ACHN (cell line): ENCODE measurements around the gene UROD.
"Not testable (repeated sequence)": the region's sequence is repeated elsewhere in the genome, so short reads cannot be mapped to it uniquely, and the experiment has no call there.

Source experiments
- DNase-seq: peaks from one replicate; pipeline ENCODE4 v3.0.0-alpha.2; 2015
- in situ Hi-C: cut with HindIII; loops from 2 replicates; pipeline ENCODE4 v1.10.0; 2017; ENCODE audit warnings: low sequenced_read_pairs, low pct_ligation_motif_present, low pct_unique_long_range_greater_than_20kb

Gene UROD

DNA sequence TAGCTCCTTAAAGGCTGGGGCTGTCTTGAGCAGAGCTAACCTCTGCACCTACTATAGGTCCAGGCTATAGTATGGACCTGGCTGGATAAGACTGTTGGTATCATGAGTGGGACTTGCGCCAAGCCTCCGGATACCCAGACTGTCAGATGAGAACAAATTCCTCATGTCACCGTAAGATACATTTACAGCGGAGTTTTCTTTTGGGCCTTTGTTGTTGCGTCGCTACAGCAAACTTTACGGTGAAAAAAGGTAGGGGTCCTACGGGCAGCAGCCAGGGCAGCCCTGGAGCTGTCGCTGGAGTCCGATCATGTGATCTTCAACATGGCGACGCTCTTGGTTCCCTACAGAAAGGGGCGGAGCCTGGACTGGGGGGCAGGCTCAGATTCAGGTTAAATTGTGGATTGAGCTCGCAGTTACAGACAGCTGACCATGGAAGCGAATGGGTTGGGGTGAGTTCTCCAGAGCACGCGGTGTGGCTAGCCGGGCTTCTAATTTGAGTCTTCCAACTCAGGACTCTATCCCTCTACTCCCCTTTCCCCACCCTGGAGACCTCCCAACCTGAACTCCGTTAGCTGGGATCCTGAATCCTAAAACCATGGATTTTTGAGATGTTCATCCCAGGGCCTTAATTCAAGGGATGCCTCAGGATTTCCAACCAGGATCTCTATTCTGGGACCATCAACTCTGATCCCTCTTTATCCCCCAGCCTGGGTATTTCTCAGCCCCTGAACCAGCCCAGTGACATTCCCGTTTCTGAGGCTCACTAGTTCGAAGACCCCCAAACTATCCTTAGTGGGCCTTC lies at the start of gene UROD:
Gene UROD, plus strand, starts transcription at position 418 of the 802 bp plus-strand sequence. Its CDS starts 12 bp downstream, at position 430.
- peak; percentile 94 for DNase-seq
- in situ Hi-C loops: no loop called here

DNA sequence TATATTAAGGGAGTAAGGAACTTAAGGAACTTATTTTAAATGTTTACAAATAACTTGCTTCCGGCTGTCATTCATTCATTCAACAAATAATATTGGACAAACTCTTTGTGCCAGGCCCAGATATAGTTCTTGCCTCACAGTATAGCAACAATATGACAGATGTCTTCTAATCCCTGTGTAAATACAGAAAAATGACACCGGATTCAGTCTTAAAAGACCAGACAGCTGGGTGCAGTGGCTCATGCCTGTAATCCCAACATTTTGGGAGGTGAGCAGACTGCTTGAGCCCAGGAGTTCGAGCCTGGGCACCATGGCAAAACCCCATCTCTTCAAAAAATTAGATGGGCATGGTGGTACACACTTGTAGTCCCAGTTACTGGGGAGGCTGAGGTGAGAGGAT lies 49.3 kb upstream of the UROD start:
- no peak for DNase-seq
- in situ Hi-C loops: no loop called here

DNA sequence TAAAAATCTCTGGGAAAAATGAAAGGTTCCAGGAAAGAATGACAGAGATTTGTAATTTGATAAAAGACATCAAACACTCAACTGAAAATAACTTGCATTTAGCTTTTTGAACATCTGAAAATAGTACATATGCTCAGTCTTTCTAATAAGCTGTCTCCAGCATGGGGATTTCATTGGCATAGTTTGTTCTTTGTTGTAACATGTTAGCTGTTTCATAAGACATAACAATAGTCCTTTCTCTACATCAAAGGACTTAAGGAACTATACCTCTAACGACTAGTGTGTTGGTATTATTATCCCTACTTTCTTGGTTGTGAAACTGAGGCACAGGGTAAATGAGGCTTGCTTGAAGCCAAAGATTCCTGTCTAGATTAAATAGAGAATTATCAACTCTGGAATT lies 47.7 kb upstream of the UROD start:
- in situ Hi-C loops: no loop called here
- DNase-seq: no peak

DNA sequence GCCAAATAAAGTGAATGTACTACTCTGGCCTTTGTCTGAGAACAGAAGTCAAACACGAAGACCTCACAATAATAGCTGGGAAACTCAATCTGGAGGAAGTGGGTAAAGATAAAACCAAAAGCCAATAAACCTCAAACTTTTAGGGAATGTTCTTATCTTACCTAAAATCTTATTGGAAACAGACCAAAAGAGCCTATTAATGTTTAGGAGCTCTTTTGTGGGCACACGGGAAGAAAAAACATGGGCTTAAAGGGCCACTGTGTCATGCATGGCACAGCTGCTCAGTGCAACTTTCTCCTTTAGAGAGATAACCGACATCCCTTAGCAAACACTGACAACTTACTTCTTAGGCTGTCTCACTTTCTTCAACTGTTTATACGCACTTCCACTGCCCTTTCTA lies 41.7 kb upstream of the UROD start:
- in situ Hi-C loops: no loop called here
- DNase-seq: no peak

DNA sequence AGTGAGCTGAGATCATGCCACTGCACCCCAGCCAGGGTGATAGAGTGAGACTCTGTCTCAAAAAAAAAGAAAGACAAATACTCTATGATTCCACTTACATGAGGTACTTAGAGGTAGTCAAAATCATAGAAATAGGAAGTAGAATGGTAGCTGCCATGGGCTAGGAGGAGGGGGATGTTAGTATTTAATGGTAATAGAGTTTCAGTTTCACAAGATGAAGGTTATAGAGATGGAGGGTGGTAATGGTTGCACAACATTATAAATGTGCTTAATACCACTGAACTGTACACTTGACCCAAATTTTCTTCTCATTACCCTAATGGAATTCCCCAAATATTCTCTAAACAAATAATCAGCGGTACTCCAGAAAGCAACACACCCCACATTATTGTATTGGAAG lies 38.4 kb upstream of the UROD start:
- DNase-seq: no peak
- in situ Hi-C loops: no loop called here

DNA sequence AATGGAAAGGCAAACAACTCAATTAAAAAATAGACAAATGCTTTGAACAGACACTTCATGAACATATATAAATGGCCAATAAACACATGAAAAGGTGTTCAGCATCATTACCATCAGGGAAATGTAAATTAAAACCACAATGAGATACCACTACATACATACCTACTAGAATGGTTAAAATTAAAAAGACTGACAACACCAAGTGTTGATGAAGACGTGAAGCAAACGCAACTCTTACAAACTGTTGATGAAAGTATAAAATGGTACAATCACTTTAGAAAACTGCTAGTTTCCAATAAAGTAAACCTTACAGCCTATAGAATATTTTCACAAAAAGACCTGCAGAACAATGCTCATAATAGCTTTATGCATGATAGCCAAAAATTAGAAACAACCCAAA lies 35.8 kb upstream of the UROD start:
- in situ Hi-C loops: no loop called here
- DNase-seq: no peak

DNA sequence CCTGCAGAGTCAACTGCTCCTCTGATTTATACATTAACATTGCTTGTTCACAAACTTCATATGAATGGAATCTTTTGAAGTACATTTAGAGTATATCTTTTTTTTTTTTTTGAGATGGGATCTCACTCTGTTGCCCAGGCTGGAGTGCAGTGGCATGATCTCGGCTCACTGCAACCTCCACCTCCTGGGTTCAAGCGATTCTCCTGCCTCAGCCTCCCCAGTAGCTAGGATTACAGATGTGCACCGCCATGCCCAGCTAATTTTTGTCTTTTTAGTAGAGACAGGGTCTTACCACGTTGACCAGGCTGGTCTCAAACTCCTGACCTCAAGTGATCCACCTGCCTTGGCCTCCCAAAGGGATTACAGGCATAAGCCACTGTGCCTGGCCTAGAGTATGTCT lies 34.7 kb upstream of the UROD start:
- in situ Hi-C loops, DNase-seq: not testable (repeated sequence)

DNA sequence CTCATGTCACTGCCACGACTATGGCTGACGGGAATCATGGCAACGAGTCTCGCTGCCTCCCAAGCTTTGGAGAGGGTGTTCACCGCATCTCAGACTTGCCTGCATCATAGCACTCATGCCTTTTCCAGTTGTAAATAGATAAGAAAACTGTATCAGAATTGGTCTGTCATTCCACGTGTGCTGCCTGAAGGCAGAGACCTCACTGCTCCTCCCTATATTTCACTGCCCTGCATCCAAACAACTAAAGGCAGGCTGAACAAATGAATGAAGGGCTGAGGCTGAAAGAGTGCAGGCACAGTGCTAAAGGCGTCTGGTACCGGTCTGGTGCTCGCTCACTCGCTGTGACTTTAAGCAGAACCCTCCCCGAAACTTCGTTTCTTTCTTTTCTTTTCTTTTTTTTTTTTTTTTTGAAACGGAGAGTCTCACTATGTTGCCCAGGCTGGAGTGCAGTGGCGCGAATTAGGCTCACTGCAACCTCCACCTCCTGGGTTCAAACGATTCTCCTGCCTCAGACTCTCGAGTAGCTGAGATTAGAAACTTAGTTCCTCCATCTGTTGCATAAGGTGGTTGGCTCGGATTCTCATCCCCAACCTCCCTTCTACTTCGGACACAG lies 26.2 kb upstream of the UROD start:
- in situ Hi-C loops: no loop called here
- no peak for DNase-seq

DNA sequence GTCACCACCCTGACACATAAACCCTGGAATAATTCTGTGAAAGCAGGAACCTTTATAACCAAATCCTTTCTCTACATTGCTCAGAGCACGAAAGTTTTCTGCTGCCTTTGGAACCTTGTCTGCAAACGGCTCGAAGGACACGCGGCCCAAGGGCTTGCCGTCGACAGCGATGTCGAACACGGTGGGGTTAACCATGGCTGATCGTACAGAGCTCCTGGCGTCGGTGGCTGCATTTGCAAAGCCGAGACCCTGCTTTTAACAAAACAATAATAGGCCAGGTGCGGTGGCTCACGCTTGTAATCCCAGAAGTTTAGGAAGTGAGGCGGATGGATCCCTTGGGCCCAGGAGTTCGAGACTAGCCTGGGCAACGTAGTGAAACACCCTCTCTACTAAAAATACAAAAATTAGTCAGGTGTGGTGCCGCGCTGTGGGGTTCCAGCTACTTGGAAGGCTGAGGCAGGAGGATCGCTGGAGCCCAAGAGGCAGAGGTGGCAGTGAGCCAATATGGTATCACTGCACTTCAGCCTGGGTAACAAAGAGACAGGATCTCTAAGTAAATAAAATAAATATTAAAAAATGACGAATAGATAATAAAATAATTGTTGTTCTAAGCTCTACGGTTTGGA lies 23.4 kb upstream of the UROD start:
- in situ Hi-C loops: no loop called here
- no peak for DNase-seq

DNA sequence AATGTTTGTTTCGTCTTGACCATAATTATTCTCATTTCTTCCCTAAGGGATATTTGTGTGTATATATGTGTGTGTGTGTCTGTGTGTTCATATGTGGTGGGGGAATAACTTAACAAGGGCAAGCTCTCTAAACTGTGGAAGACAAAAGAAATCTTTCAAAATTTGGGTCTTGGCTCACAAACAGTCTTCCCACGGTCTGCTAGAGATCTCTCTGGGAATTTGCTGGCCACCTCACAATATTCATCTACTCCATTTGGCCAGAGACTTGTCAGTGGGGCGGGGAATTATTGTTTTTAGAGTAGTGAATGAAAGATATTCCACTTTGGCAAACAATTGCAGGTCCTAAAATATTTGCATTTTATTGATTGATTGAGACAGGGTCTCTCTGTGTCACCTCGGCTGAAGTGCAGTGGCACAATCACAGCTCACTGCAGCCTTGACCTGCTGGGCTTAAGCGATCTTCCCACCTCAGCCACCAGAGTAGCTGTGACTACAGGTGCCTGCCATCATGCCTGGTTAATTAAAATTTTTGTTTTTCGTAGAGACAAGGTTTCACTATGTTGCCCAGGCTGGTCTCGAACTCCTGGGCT lies 17.6 kb upstream of the UROD start:
- no peak for DNase-seq
- in situ Hi-C loops: no loop called here

DNA sequence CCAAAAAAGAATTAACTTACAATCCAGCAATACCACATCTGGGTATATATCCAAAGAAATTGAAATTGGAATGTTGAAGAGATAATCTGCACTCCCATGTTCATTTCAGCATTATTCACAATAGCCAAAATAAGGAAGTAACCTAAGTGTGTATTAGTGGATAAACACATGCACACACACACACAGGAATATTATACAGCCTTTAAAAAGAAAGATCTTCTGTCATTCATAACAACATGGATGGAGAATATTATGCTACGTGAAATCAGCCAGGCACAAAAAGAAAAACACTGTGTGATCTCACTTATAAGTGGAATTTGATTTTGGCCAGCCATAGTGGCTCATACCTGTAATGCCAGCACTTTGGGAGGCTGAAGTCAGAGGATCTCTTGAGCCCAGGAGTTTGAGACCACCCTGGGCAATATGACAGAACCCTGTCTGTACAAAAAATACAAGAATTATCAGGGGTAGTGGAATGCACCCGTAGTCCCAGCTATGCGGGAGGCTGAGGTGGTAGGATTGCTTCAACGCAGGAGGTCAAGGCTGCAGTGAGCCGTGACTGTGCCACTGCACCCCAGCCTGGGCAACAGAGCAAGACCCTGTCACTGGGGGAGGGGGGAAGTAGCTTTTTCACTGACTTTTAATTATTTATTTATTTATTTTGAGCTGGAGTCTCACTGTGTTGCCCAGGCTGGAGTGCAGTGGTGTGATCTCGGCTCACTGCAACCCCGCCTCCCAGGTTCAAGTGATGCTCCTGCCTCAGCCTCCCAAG lies 16.4 kb upstream of the UROD start:
- in situ Hi-C loops: no loop called here
- DNase-seq: no peak

DNA sequence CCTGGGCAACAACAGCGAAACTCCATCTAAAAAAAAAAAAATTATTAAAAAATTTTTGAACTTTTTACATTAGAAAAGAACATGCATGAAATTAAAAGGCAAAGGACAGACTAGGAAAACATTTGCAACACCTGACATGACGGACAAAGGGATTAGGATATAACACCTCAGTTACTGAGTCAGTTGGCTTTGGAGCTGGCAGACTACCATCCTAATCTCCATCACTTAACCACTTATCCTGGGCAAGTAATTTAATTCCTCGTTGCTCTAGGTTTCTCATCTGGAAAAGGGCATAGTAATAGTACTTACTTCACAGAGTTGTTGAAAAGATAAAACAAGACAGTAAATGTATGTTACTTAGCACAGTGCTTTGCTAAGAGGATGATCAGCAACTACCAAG lies 12.8 kb upstream of the UROD start:
- DNase-seq: no peak
- in situ Hi-C loops: no loop called here

DNA sequence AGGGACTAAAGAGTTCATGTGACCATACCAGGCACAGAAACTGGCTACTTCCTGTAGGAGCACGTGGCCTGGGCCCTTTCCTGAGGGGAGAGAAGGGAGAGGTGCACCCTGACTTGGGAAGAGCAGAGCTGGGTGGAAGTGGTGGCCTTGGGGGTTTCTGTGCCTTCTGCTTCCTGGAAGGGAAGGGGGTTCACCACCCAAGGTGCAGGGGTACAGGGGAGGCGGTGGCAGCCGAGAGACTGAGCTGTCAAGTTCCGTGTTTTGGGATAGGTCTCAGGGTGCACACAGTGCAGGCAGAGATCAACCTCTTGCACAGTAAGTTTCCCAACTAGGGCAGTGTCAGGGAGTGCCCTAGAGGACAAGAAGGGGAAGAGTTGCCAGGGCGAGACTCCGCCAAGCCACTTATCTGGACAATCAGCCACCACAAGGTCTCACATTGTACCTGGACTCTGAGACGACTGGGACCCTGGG lies 11.0 kb upstream of the UROD start:
- DNase-seq: no peak
- in situ Hi-C loops: no loop called here

DNA sequence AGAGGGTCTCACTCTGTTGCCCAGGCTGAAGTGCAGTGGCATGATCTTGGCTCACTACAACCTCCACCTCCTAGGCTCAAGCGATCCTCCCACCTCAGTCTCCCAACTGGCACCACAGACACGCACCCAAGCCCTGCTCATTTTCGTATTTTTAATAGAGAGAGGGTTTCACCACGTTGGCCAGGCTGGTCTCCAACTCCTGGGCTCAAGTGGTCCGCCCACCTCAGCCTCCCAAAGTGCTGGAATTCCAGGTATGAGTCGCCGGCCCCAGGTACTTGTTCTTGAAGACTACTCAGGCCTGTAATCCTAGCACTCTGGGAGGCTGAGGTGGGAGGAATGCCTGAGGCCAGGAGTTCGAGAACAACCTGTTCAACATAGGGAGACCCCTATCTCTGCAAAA lies 10.5 kb upstream of the UROD start:
- in situ Hi-C loops, DNase-seq: not testable (repeated sequence)

DNA sequence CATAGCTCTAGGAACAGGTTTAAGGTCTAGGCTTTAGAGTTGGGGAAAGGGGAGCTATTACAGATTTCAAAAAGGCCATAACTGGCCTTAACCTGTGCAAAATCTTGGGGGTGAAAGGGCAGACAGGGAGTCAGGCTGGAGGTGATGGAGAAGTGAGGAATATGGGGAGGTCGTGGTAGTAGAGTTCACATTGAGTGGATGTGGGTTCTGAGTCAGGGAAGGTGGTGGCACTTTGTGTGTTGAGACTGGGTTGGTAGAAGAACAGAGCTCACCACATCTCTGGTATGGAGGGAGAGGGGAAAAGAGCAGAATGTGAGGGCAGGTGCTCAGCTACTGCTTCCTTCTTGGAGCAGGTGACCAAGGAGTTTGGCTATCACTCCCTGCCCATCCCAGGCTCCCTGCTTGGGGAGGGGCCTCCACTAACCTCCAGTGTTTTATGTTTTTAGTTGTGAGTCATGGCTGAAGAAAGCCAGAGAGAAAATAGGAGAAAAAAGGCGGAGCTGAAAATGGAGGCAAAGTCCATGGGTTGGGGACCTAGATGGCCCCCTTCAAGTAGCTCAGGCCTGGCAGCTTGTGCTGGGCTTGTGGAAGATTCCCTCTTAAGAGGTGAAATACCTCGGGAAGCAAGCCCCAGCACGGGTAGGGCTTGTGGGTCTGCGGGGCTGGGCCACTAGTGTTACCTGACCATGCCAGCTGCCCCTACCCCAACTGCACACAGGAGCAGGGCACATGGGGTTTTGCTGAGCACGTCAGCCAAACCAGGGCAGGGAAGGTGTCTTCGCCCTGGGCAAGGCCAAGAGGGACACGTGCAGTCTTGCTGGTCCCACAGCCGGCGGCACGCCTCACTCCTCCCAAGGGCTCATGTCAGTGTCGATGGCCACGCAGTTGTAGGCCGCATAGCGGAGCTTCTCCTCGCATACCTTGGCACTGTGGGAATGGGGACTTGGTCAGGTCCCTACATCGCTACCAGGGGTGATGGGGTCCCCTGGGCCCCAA lies 9.1 kb upstream of the UROD start:
- in situ Hi-C loops: no loop called here
- DNase-seq: no peak

DNA sequence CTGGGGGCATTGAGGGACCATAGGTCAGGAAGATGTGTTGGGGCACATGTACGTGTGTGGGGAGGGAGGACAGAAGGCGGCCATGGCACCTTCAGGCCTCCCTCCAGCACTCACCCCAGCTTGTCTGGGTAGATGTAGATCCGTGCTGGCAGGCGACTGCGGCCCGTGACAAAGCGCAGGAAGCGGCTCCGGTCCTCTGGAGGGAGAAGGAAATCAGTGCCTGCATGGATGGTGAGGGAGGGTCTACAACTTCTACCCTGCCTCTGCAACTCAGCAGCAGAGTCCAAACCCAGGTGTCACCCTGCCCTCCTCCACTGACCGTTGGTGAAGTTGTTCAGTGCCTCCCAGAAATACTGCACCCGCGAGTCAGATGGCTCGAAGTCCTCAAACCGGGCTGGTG lies 8.3 kb upstream of the UROD start:
- in situ Hi-C loops: no loop called here
- DNase-seq: no peak

DNA sequence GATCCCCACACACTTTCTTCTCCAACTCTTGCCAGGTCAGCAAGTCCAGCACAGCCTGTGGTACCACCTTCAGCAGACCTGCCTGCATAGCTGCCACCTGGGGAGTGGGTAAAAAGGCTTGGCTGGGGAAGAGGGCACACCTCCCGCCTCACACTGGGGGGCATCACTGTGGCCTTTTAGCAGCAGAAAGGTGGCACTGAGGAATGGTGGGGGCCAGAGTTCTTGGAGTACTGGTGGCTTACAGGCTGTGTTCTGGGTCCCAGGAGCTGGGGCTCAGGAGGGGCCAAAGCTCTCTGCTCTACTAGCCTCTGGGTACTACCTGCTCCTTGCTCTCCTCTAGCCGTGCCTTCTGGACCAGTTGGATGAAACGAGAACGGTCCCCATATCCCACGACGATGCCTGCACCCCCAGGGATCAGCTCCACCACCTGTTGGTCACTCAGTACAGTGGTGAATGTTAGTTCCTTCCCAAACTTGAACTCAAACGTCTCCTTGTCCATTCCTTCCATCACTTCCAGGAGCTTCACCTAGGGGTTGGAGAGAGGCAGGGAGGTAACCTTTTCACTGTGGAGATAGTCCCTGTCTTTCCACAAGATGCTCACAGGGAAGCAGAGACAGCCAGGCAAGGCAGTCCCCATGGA lies 7.7 kb upstream of the UROD start:
- DNase-seq: no peak
- in situ Hi-C loops: no loop called here
